ENCODE measurements around the gene LGMN.

DNA sequence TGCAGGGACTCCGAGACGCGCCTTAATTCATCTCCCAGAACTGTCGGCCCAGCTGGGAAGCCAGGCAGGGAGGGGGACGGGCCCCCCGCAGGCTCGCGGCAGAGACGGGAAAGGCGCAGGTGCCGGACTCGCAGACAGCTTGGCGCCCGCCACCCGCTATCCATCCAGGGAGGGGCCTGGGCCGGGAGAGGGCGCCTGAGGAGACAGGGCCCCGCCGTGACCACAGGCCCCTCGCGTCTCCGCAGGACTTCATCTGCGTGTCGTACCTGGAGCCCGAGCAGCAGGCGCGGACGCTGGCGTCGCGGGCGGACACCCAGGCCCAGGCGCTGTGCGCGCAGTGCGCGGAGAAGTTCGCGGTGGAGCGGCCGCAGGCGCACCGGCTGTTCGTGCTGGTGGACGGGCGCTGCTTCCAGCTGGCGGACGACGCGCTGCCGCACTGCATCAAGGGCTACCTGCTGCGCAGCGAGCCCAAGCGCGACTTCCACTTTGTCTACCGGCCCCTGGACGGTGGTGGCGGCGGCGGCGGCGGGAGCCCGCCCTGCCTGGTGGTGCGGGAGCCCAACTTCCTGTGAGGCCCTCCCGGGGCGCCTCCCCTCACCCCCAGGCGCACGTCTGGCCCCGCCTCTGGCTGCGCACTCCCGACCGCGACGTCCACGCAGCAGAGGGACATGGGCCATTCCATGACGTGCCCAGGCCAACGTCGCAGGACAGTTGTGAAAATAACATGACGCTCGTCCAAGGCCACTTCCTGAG lies 60.6 kb downstream of the LGMN start:
- TF ChIP-seq TAF1 (IDR thresholded peaks at IDR 0.05; ENCODE audit: borderline replicate concordance, low read depth, low read length) (no peak), EP300 (IDR thresholded peaks at IDR 0.05; ENCODE audit: borderline replicate concordance in 1 of 2, low read depth in 1 of 2, low read length in 1 of 2) (no peak), GABPA (IDR thresholded peaks at IDR 0.05; ENCODE audit: low read depth) (no peak), TEAD4 (IDR thresholded peaks at IDR 0.05; ENCODE audit: borderline replicate concordance, insufficient read depth) (no peak), SIN3A (IDR thresholded peaks at IDR 0.05; ENCODE audit: borderline replicate concordance, low read depth, low read length) (no peak), EZH2phosphoT487 (IDR thresholded peaks at IDR 0.05; ENCODE audit: borderline replicate concordance, low read depth) (no peak), TCF12 (IDR thresholded peaks at IDR 0.05) (no peak)
- TF ChIP-seq, protein P1, sequence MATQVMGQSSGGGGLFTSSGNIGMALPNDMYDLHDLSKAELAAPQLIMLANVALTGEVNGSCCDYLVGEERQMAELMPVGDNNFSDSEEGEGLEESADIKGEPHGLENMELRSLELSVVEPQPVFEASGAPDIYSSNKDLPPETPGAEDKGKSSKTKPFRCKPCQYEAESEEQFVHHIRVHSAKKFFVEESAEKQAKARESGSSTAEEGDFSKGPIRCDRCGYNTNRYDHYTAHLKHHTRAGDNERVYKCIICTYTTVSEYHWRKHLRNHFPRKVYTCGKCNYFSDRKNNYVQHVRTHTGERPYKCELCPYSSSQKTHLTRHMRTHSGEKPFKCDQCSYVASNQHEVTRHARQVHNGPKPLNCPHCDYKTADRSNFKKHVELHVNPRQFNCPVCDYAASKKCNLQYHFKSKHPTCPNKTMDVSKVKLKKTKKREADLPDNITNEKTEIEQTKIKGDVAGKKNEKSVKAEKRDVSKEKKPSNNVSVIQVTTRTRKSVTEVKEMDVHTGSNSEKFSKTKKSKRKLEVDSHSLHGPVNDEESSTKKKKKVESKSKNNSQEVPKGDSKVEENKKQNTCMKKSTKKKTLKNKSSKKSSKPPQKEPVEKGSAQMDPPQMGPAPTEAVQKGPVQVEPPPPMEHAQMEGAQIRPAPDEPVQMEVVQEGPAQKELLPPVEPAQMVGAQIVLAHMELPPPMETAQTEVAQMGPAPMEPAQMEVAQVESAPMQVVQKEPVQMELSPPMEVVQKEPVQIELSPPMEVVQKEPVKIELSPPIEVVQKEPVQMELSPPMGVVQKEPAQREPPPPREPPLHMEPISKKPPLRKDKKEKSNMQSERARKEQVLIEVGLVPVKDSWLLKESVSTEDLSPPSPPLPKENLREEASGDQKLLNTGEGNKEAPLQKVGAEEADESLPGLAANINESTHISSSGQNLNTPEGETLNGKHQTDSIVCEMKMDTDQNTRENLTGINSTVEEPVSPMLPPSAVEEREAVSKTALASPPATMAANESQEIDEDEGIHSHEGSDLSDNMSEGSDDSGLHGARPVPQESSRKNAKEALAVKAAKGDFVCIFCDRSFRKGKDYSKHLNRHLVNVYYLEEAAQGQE (IDR thresholded peaks at IDR 0.05; ENCODE audit: low read depth, low read length): no peak
- TF ChIP-seq, protein P2, sequence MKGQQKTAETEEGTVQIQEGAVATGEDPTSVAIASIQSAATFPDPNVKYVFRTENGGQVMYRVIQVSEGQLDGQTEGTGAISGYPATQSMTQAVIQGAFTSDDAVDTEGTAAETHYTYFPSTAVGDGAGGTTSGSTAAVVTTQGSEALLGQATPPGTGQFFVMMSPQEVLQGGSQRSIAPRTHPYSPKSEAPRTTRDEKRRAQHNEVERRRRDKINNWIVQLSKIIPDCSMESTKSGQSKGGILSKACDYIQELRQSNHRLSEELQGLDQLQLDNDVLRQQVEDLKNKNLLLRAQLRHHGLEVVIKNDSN (IDR thresholded peaks at IDR 0.05; ENCODE audit: borderline replicate concordance, low read depth): no peak
- TF ChIP-seq, protein P3, sequence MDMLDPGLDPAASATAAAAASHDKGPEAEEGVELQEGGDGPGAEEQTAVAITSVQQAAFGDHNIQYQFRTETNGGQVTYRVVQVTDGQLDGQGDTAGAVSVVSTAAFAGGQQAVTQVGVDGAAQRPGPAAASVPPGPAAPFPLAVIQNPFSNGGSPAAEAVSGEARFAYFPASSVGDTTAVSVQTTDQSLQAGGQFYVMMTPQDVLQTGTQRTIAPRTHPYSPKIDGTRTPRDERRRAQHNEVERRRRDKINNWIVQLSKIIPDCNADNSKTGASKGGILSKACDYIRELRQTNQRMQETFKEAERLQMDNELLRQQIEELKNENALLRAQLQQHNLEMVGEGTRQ (IDR thresholded peaks at IDR 0.05; ENCODE audit: borderline replicate concordance, low read depth, low read length): no peak
